ENCODE measurements around the gene XK. TPM values are rescaled to one million over a fixed set of nuclear protein-coding genes. Genes with fewer than 3 reads are reported as not detected.
"Not testable (repeated sequence)": the region's sequence is repeated elsewhere in the genome, so short reads cannot be mapped to it uniquely, and the experiment has no call there.

The XK gene
- under 0.01 TPM in 2 replicates for total RNA-seq

GRCh38 chrX:37685381-37686359, at the start of gene XK:
Gene XK (plus strand): TSS chrX:37685791. CDS start chrX:37685962, 171 bp downstream.
- no peak for DNase-seq (ENCODE audit: low read depth, low spot score)

GRCh38 chrX:37638047-37638446, 47.5 kb upstream of the XK start:
- DNase-seq (ENCODE audit: low read depth, low spot score): no peak

- DNase-seq (ENCODE audit: low read depth, low spot score): no peak
These were observed 45.4 kb upstream of the XK start for GRCh38 chrX:37640142-37640541.

GRCh38 chrX:37641859-37642258, 43.7 kb upstream of the XK start:
- DNase-seq (ENCODE audit: low read depth, low spot score): no peak

GRCh38 chrX:37644381-37645305, 40.9 kb upstream of the XK start:
- DNase-seq (ENCODE audit: low read depth, low spot score): no peak

GRCh38 chrX:37646254-37646653, 39.3 kb upstream of the XK start:
- no peak for DNase-seq (ENCODE audit: low read depth, low spot score)

- DNase-seq (ENCODE audit: low read depth, low spot score): not testable (repeated sequence)
These were observed 34.7 kb upstream of the XK start for GRCh38 chrX:37650879-37651278.

- DNase-seq (ENCODE audit: low read depth, low spot score): no peak
These were observed 33.6 kb upstream of the XK start for GRCh38 chrX:37651921-37652452.

- DNase-seq (ENCODE audit: low read depth, low spot score): no peak
These were observed 32.9 kb upstream of the XK start for GRCh38 chrX:37652589-37653231.

- no peak for DNase-seq (ENCODE audit: low read depth, low spot score)
These were observed 32.0 kb upstream of the XK start for GRCh38 chrX:37653397-37654085.

GRCh38 chrX:37658343-37659030, 27.1 kb upstream of the XK start:
- no peak for DNase-seq (ENCODE audit: low read depth, low spot score)

GRCh38 chrX:37659047-37659446, 26.5 kb upstream of the XK start:
- no peak for DNase-seq (ENCODE audit: low read depth, low spot score)

- DNase-seq (ENCODE audit: low read depth, low spot score): no peak
These were observed 23.4 kb upstream of the XK start for GRCh38 chrX:37662181-37662580.

GRCh38 chrX:37666516-37666915, 19.1 kb upstream of the XK start:
- DNase-seq (ENCODE audit: low read depth, low spot score): peak; percentile 7

- no peak for DNase-seq (ENCODE audit: low read depth, low spot score)
These were observed 18.4 kb upstream of the XK start for GRCh38 chrX:37667141-37667540.

GRCh38 chrX:37672563-37672962, 13.0 kb upstream of the XK start:
- no peak for DNase-seq (ENCODE audit: low read depth, low spot score)

- no peak for DNase-seq (ENCODE audit: low read depth, low spot score)
These were observed 8.8 kb upstream of the XK start for GRCh38 chrX:37676811-37677210.

- no peak for DNase-seq (ENCODE audit: low read depth, low spot score)
These were observed 8.3 kb upstream of the XK start for GRCh38 chrX:37677243-37677642.

- no peak for DNase-seq (ENCODE audit: low read depth, low spot score)
These were observed 7.8 kb upstream of the XK start for GRCh38 chrX:37677765-37678164.

GRCh38 chrX:37678574-37678973, 7.0 kb upstream of the XK start:
- no peak for DNase-seq (ENCODE audit: low read depth, low spot score)
